Stimulated activated naive CD4-positive, alpha-beta T cell treated with Interleukin-2 at 50 U/mL for 16 hours (primary cell): ENCODE measurements around the gene USP47.
"Not testable (repeated sequence)": the region's sequence is repeated elsewhere in the genome, so short reads cannot be mapped to it uniquely, and the experiment has no call there.

ENCODE experiments used
- DNase-seq: peaks from one replicate; lab custom pipeline; 2025; lab: John Stamatoyannopoulos, UW

USP47 gene

DNA sequence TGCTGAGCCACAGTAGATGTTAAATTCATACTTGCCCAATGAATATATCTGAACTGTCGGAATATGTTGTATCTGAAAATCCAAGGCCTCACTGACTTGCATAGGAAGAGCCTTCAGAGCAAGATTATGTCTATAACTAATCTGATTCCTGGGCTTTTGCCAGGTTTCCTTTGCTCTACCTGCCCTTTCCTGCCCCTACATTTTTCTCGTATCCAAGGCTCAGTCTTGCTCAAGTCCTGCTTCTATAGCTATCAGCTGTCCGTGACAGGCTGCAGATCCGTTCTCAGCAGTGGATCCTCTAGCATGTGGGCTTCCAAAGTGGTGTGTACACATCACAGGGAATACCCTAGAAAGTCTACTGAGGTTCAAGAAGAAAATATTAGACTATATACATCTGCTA, 18.8 kb upstream of the USP47 start:
- DNase-seq = no peak

DNA sequence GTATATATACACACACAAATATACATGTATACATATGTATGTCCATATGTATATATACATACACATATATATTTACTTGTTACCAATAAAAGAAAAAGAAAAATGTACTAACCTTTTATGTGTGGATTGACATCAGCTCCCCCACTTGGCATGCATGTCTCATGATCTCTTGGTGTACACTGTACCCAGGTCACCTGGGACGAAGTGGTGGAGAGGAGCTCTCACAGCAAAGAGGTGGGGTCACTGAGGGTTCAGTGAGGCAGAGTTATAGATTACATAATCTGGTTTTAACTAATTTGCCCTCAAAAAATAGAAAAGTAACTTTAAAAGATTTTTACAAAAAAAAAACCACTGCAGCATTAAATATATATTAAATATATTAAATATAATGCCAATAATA, 15.5 kb upstream of the USP47 start:
- no peak for DNase-seq

GRCh38 chr11:11827272-11827671, 14.5 kb upstream of the USP47 start:
- DNase-seq = no peak

- DNase-seq = not testable (repeated sequence)
Observed at GRCh38 chr11:11831406-11831805, 10.4 kb upstream of the USP47 start.

DNA sequence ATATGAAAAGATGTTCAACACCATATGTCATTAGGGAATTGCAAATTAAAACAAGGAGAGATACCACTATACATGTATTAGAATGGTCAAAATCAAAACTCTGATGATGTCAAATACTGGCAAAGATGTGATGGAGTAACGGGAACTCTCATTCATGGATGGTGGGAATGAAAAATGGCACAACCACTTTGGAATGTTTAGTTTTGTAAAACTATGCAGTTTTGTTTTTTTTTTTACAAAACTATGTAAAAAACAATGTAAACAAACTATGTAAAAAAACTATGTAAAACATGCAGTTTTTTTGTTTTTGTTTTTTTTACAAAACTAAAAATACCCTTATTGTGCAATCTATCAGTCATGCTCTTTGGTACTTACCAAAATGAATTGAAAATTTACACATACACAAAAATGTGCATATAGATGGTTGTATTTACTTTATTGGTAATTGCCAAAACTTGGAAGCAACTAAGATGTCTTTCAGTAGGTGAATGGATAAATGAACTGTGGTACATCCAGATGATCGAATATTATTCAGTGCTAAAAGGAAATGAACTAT, 5.0 kb upstream of the USP47 start:
- no peak for DNase-seq

DNA sequence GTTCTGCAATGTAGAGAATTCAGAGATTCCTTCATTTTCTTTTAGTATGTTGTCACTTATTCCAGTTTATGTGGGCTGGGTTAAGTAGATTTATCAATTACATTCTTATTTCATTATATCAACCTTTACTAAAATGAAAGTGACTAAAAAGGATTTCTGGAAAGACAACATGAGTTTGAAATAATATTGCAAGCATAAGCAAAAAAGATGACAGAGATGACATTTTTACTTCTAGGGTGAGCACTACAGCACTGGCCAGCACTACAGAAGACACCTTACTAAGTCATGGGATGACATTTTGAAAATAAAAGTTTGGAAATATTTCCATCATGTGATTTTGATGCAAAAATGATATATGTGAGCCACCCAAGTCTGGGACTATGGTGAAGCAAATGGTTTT, 2.1 kb upstream of the USP47 start:
- DNase-seq = no peak

DNA sequence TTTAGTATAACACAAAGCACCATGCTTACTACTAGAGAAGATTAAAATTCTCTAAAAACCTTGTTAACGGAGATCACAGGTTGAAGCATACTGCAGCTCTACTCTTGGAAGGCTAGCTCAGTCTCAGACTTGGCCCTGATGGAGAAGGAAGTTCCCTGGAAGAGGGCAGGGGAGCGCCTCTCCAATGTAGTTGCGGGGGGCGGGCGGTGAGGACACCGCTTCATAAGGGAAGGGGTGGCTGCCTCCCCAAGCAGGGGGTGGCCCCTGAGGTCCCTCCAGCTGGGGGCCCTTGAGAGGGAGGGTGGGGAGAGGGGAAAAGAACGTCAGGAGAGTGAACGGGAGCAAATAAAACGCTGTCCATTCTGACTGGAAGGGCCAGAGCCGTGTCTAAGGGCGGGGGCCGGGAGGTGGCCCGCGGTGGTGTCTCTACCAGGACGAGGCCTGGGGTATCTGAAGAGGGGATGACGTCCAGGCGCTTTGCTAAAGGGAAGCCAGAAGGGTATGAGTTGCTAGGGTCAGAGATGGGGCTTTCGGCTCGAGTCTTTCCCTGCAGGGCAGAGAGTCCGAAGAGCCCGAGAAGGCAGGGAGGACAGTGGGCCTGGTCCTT, 553 bp upstream of the USP47 start:
- no peak for DNase-seq

GRCh38 chr11:11842421-11843008, 743 bp downstream of the USP47 start:
- peak; percentile 58 for DNase-seq

- DNase-seq = no peak
Observed at GRCh38 chr11:11843211-11843621, 1.4 kb downstream of the USP47 start.

DNA sequence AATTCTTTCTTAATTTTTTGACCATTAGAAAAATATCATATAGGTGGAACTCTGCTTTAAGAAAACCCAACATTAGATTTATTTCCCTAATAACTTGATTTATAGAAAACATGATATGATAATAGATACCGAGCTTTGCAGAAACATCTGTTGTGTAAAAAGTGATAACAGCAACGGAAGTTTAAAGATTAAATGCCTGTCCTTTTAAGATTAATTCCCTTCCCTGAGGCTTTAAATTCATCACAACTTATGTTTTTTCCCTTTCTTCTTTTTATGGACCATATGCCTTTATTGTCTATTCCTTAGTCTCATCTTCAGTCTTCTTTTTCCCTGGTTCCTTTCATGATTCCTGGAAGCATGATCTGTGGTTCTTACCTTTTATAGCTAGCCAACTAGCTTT, 1.9 kb downstream of the USP47 start:
- no peak for DNase-seq

DNA sequence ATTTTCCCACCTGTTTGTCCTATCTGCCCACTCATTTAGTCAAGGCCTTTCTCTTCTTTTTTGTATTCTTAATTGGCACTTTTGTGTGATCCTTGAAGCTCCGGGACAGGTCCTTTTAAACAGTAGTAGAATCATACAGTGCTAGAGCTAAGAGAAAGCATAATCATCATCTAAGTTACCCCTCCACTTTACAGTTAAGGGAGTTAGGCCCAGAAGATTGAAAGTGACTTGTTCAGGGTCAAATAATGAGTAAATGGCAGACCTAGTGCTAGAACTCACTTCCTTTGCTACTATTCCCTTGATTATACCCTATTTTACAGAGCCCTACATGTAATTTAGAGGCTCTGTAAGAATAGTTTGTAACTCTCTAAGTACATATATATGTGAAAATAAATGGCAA, 2.5 kb downstream of the USP47 start:
- no peak for DNase-seq

- DNase-seq = no peak
Observed at GRCh38 chr11:11845071-11845470, 3.3 kb downstream of the USP47 start.

- DNase-seq = no peak
Observed at GRCh38 chr11:11845551-11845950, 3.8 kb downstream of the USP47 start.

DNA sequence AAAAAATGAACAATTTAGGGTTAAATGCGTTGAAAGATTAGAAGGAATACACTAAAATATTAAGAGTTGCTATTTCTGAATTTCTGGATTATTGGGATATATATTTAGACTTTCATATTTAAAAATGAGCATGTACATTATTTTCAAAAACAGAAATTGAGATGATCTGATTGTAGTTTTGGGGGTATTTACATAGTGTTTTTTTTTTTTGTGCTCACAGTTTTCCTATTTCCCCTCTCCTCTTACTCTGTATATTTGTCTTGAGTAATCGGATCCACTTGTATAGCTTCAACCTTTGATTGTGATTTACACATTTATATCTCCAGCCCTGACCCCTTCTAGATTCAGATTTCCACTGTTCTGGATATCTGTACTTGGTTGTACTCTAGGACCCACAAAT, 5.3 kb downstream of the USP47 start:
- no peak for DNase-seq

GRCh38 chr11:11848891-11849746, 7.3 kb downstream of the USP47 start:
- peak; percentile 39 for DNase-seq

- DNase-seq = no peak
Observed at GRCh38 chr11:11850668-11851067, 8.9 kb downstream of the USP47 start.

GRCh38 chr11:11856638-11857037, 14.9 kb downstream of the USP47 start:
- DNase-seq = no peak

DNA sequence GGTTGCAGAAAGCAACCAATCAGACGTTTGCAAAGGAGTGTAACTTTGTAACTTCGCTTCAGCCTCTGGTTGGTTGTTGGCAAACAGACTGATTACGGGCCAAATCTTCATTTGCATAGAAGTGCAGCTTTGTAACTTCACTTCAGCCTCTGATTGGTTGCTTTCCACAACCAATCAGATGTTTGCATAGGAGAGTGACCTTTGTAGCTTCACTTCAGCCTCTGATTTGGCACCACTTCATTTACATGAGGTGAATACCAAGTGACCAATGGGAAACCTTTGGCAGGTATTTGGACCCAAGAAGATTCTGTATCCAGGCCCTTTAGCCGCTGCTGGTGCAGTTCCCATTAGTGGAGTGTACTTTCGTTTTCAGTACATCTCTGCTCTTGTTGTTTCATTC, 16.0 kb downstream of the USP47 start:
- DNase-seq = no peak

DNA sequence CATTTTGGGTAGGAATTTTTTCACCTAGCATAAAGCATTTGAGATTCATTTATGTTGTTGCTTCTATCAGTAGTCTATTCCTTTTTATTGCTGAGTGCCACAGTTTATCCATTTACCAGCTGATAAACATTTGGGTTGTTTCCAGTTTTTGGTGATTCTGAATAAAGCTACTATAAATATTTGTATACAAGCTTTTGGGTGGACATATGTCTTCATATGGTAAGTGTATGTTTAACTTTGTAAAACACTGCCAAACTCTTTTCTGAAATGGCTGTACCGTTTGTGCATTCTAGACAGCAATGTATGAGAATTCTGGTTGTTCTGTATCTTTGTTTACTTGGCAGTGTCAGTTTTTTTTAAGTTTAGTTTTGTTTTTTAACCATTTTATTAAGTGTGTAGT, 16.9 kb downstream of the USP47 start:
- DNase-seq = no peak

DNA sequence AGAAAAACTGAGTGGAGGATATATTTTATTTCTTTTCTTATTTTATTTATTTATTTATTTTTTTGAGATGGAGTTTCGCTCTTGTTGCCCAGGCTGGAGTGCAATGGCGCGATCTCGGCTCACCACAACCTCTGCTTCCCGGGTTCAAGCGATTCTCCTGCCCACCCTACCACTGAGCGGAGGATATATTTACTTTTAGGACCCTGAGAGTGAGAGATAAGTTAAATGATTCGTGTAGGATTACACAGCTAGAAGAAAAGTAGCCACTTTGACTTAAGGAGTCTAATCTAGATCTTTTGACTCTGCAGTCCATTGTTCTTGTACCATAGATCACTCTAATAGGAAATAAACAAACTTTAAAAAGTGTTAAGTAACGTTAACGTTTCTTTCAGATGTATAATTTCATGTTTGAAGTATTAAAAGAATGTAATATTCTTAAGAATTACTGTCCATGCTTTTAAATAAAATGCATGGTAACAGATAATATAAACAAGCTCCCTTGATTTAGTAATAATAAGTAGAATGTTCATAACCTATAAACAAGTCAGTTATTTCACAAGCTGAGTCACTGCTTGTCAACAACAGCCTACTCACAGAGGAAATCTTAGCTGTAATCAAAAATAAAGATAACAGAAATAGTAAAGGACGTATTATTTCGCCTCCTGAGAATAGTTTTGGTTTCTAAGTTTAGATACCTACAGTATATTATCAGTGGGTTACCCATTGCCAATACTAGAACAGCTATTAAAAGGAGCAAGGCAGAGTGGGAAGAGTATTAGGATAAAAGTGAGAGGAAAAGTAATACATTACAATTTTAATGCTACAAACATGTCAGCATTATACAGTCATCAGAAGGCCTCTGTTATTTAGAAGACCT, 18.6 kb downstream of the USP47 start:
- no peak for DNase-seq

DNA sequence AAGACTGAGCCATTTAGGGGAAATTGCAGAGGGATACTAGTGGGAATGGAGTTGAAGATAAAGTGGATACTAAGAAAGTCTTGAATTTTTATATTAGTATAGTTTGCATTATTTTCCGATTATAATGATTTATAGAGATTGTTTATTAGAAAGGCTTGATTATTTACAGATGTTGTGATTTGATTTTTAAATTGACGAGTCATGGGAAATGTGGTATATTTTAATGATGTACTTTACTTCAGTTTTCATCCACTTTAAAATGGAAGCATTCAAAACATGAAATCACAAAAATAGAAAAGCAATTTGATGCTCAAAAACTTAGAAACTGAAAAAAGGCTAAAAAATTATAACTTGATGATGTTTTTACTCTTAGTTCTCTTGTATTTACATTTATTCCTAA, 21.2 kb downstream of the USP47 start:
- DNase-seq = no peak

GRCh38 chr11:11864332-11864731, 22.6 kb downstream of the USP47 start:
- no peak for DNase-seq
